Measurements from ENCODE around the gene TBC1D8.

DNA sequence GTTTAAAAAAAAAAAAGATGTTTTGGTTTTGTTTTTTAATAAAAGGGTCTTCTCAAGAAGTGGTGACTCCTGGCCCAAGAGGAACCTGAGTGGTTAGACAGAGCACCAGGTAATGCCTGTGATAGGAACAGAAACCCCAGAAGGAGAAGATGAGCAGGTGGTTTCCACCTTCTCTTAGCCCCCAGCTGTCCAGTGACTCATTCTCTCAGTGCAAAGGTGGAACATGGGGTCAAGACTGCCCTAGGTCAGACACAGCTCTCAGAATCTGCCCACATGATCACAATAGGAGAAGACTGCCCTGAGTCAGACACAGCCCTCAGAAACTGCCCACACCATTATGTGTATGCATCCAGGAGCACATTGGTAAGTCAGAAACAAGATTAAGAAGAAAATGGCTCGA, 61.8 kb downstream of the TBC1D8 start:
- no peak for TF ChIP-seq CTCF (IDR thresholded peaks at IDR 0.05)
- TF ChIP-seq EZH2 (IDR thresholded peaks at IDR 0.05; ENCODE audit: borderline replicate concordance, insufficient read depth, low read depth, low read length, poor library complexity, severe bottlenecking) = no peak

Measured in B cell (primary cell).